Right lobe of liver (tissue), 6 donors: Measurements from ENCODE around the gene BOC. TPM values are rescaled to one million over a fixed set of nuclear protein-coding genes. Genes with fewer than 3 reads are reported as not detected.

Experiments
- ATAC-seq, 4 donors: fragments of 200-7000 bp; cut with Tn5 transposase; one replicate each; pipeline ENCODE4 v1.9.1; 2020; ENCODE audit warnings: mild to moderate bottlenecking in 4 of 4, moderate library complexity in 4 of 4
- DNase-seq, 3 donors: peaks; one replicate each; pipeline ENCODE4 v3.0.0-alpha.2; 2020
- H3K27ac ChIP-seq, 3 donors: fragments of 200-600 bp; one replicate each; pipeline ENCODE4 v1.8.0; 2022
- H3K27me3 ChIP-seq, 2 donors: fragments of 200-600 bp; one replicate each; pipeline ENCODE4 v1.8.0; 2022
- H3K36me3 ChIP-seq, 4 donors: fragments of 200-600 bp; sonication (generic) in 1 of 4; one replicate each; pipeline versions ENCODE4 v1.5.1 to v1.8.0; 2017 to 2022; ENCODE audit warnings: control low read depth in 1 of 4
- H3K4me1 ChIP-seq, 4 donors: fragments of 200-600 bp; sonication (generic) in 1 of 4; one replicate each; pipeline versions ENCODE4 v1.5.1 to v1.8.0; 2017 to 2022; ENCODE audit warnings: control low read depth in 1 of 4
- H3K4me3 ChIP-seq, 3 donors: fragments of 200-600 bp; one replicate each; pipeline ENCODE4 v1.8.0; 2022
- H3K9me3 ChIP-seq, 4 donors: fragments of 200-600 bp; sonication (generic) in 1 of 4; one replicate each; pipeline versions ENCODE4 v1.5.1 to v1.8.0; 2017 to 2022; ENCODE audit warnings: control low read depth in 1 of 4
- POLR2A ChIP-seq: fragments of 450-650 bp; IDR thresholded peaks from one replicate; pipeline ENCODE4 v1.6.1; 2017; ENCODE audit warnings: antibody characterized with exemption, mild to moderate bottlenecking
- WGBS: methylation state at CpG from one replicate; pipeline ENCODE4 v1.1.6; 2018; ENCODE audit warnings: low coverage, low lambda C conversion rate; ENCODE audit not compliant: insufficient coverage; ENCODE audit errors: missing lambda C conversion rate; 5-methylcytosine and 5-hydroxymethylcytosine counted together
- intact Hi-C, 2 donors: fragments of 100-400 bp; cut with DNase I; formaldehyde crosslinking; loops; one replicate each; pipeline versions ENCODE4 v1.11.2 to v1.14.1; 2022
- total RNA-seq, 6 experiments: library from RNA; depleted of rRNA in 2 of 6; stranded (reverse); fragments of >200 nt in 2 of 6; fragmentation: NEBNext Ultra II Directional in 3 of 6; extraction: Animal tissue kit (Norgen Biotek cat#: 25700) in 3 of 6; gene quantifications; one replicate each; pipeline versions ENCODE4 v1.1.0 to v1.2.4, GENCODE V29; 2016 to 2023
- TF ChIP-seq, protein P1 (sequence below), 4 donors: fragments of 200-600 bp in 3 of 4; fragments of 450-650 bp in 1 of 4; IDR thresholded peaks; one replicate each; pipeline versions ENCODE4 v1.5.1 to v1.8.0; 2016 to 2022; ENCODE audit warnings: antibody characterized with exemption in 4 of 4, mild to moderate bottlenecking in 2 of 4
- donor health status: DM: no; HTN: yes; CAD: no.
- donor health status: DM: no; HTN: no; CAD: no.
- donor health status: DM: no; HTN: no; CAD: no.
- donor health status: DM: no; HTN: yes; CAD: no.
- donor health status: DM: no; HTN: yes; CAD: no.

Gene BOC
- total RNA-seq, 6 experiments from 2014 or later: 0.22 to 0.86 (median 0.49) TPM

DNA sequence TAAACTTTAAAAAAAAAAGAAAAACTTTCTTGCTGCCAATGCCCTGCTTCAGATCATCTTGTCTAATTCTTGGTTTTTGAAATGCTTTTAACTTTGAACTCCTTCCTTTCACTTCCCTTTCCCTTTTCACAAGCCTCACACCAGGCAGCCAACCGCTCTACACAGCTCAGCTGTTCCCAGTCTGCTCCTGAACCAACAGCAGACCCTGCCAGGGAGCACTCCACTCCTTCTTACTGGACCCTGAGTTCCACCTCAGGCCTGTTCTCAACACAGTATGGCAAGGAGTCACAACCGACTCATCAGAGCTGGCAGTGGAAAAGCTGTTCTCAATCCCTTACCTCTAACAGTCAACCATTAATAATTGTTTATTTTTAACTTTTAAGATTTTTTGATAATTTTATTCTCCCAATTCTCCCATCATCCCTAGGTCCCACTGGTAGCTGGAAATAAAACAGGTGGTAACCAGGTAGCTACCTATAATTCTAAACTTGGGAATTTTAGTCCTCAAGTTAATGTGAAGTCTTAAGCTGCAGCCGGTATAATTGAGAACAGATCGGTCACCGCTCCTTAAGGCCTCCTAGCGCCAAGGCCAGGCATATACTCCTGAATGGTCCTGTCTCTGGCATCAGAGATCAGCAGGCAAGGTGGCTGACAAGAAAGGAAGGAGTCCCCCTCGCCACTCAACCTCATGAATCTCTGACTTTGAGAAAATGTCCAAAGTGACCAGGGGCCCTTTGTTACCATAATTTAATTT is 43.9 kb downstream of the BOC start:
- Histone ChIP-seq H3K4me1 (no peaks in the 10 kb centered on the region), H3K27me3 (no peaks in the 10 kb centered on the region), H3K36me3 (no peaks in the 10 kb centered on the region), H3K27ac (no peak overlapping the region), H3K4me3 (no peak overlapping the region), H3K9me3 (no peaks in the 10 kb centered on the region)
- 88% methylated on average over 3 of the region's 7 CpGs for WGBS
- TF ChIP-seq, protein P1, sequence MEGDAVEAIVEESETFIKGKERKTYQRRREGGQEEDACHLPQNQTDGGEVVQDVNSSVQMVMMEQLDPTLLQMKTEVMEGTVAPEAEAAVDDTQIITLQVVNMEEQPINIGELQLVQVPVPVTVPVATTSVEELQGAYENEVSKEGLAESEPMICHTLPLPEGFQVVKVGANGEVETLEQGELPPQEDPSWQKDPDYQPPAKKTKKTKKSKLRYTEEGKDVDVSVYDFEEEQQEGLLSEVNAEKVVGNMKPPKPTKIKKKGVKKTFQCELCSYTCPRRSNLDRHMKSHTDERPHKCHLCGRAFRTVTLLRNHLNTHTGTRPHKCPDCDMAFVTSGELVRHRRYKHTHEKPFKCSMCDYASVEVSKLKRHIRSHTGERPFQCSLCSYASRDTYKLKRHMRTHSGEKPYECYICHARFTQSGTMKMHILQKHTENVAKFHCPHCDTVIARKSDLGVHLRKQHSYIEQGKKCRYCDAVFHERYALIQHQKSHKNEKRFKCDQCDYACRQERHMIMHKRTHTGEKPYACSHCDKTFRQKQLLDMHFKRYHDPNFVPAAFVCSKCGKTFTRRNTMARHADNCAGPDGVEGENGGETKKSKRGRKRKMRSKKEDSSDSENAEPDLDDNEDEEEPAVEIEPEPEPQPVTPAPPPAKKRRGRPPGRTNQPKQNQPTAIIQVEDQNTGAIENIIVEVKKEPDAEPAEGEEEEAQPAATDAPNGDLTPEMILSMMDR (IDR thresholded peaks at IDR 0.05): no peak
- ATAC-seq (peak in 3 of 4 donors; percentile 16 to 36 (median 25)), DNase-seq (no peak)
- intact Hi-C loops: no loop called here

DNA sequence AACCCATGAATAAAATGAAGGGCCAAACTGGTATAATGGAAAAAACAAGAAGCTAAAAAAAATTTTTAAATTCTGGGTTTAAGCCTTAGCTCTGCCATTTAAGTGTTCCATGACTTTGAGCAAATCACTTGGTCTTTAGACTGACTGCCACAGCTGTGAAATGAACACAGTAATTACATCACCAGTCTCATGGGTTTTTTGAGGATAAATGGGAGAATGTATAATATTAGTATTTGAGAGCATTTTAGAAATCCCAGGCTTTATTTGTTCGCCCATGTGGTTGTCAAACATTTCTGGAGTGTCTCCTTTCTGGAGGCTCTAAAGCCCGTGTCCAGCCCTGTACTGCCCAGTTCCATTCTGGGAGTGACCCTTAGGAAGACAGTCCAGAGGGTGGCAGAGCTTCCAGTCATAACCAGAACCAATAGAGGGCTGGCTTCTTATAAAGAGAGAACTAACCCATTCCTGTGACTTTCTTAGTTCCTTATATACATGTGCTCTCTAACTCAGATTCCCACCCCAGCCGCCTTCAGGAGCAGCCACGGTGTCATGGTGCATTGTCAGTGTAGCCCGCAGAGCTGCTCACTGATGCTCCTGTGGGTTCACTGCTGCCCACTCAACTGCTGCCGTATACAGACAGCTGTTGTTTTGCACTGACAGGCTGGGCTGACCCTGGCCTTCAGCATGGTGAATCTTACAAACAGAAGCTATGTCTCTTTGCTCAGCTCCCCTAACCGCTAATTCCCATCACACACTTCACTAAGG is 44.7 kb downstream of the BOC start:
- Histone ChIP-seq H3K27ac (no peak overlapping the region), H3K4me1 (no peaks in the 10 kb centered on the region)
- WGBS: 78% methylated on average over 3 of the region's 7 CpGs

DNA sequence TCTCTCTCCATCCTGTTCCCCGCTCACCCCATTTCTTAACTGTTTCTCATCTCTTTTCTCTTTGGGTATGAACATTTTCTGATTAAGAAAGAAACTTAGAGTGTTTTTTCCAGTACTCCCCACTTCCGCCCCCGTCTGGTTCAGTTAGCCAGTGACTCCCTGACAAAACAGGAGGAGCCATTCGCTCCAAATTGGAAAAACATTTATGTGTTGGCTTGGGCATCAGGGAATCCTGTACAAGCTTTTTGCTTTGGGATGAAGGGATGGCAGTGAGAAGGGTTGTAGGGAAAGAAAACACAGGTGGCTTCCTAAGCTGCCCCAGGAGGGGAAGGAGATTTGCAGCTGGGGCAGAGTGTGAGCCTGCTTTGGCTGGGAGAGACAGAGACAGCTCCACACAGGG is 47.0 kb downstream of the BOC start:
- no peaks in the 10 kb centered on the region for H3K4me1 ChIP-seq
- ATAC-seq: no peak
- no peaks in the 10 kb centered on the region for H3K36me3 ChIP-seq
- no peaks in the 10 kb centered on the region for H3K27me3 ChIP-seq
- intact Hi-C loops: no loop called here
- H3K9me3 ChIP-seq: no peaks in the 10 kb centered on the region
- H3K27ac ChIP-seq: no peak overlapping the region
- no peak for DNase-seq
- TF ChIP-seq, protein P1 (IDR thresholded peaks at IDR 0.05): no peak
- TF ChIP-seq POLR2A: no peak
- no peak overlapping the region for H3K4me3 ChIP-seq
- 72% methylated on average over 4 of the region's 4 CpGs for WGBS

More for the DNA sequence above, 44.7 kb downstream of the BOC start:
- peak in 3 of 4 donors; percentile 12 to 39 (median 28) for ATAC-seq
- H3K27me3 ChIP-seq: no peaks in the 10 kb centered on the region
- TF ChIP-seq POLR2A: no peak
- TF ChIP-seq, protein P1 (IDR thresholded peaks at IDR 0.05): no peak
- intact Hi-C loops: no loop called here
- no peaks in the 10 kb centered on the region for H3K36me3 ChIP-seq
- no peaks in the 10 kb centered on the region for H3K9me3 ChIP-seq
- no peak for DNase-seq
- no peak overlapping the region for H3K4me3 ChIP-seq

DNA sequence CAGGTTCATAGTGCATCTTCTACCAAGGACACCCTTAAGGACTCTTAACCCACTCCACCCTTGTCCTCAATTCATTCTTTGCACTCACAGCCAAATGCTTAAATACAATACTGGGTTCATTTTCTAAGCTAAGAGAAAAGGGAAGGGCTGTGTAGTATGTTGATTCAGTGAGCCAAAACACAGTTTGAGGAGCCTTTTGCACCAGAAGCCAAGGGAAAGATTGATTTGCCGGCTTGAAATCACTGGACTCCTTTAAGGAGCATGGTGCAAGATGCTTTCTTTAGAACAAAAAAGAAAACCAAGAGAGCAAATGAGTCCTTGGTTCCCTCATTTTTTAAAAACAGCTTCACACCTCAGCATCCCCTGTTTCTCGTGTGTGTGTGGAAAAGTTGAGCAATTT is 47.8 kb downstream of the BOC start:
- intact Hi-C loops: no loop called here
- no peak for ATAC-seq

More for the DNA sequence above, 47.8 kb downstream of the BOC start:
- Histone ChIP-seq H3K27ac (no peak overlapping the region), H3K36me3 (no peaks in the 10 kb centered on the region), H3K4me3 (no peak overlapping the region), H3K4me1 (no peaks in the 10 kb centered on the region), H3K9me3 (no peaks in the 10 kb centered on the region), H3K27me3 (no peaks in the 10 kb centered on the region)
- DNase-seq: no peak
- 49% methylated on average over 2 of the region's 2 CpGs for WGBS
- TF ChIP-seq, protein P1 (IDR thresholded peaks at IDR 0.05): no peak
- TF ChIP-seq POLR2A: no peak
